NCI-H2107 treated with DMSO at 0.1 percent for 48 hours (cell line): ENCODE measurements around the gene SLCO1A2.
"Not testable (repeated sequence)": the region's sequence is repeated elsewhere in the genome, so short reads cannot be mapped to it uniquely, and the experiment has no call there.

ENCODE experiments used
- DNase-seq: peaks from one replicate; lab custom pipeline; 2025; ENCODE audit not compliant: unreplicated experiment; lab: John Stamatoyannopoulos, UW

Gene SLCO1A2, protein sequence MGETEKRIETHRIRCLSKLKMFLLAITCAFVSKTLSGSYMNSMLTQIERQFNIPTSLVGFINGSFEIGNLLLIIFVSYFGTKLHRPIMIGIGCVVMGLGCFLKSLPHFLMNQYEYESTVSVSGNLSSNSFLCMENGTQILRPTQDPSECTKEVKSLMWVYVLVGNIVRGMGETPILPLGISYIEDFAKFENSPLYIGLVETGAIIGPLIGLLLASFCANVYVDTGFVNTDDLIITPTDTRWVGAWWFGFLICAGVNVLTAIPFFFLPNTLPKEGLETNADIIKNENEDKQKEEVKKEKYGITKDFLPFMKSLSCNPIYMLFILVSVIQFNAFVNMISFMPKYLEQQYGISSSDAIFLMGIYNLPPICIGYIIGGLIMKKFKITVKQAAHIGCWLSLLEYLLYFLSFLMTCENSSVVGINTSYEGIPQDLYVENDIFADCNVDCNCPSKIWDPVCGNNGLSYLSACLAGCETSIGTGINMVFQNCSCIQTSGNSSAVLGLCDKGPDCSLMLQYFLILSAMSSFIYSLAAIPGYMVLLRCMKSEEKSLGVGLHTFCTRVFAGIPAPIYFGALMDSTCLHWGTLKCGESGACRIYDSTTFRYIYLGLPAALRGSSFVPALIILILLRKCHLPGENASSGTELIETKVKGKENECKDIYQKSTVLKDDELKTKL

DNA sequence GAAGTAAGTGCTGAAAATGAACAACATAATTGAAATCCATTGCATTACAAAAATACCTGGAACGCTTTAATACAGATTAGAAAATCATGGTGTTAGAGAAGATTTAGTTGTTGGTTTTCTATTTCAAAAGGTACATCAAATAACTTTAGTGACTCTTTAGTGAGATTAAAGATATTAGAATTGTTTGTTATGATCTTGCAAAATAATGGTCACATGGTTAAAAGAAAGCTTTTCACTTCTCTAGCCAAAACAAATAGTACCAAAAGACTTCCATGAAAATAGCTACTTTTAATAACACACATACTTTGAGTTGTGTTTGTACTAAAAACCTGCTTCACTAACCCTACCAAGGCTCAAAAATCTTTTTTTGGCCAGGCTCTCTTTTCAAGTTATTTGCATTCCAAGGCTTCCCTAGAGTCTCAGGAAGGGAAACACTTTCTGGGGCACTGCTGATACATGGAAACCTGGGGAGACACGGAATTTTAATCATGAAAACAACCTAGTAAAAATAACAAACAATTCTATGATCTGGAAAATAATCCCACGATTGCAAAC lies at the start of gene SLCO1A2:
Gene SLCO1A2, minus strand, starts transcription at position 147 of the 555 bp plus-strand sequence. CDS start 270 bp downstream, outside the sequence.
- DNase-seq, result no peak

DNA sequence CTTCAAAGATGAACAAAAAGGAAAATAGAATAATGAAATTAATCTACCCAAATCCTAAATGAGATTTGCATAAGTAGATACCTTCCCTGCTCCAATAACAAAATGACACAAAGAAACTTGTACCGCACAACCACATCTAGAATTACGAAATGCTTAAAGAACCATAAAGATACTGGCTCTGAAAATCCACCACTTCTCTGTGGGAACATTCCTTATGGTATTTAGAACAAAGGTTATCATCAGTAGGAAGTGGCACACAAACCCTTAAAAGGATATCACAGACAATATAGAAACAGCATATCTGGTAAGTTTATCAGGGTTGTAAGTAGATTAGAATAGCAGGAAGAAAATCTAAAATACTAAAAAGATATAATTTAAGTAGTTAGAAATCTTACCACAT lies 49.5 kb upstream of the SLCO1A2 start:
- no peak for DNase-seq

DNA sequence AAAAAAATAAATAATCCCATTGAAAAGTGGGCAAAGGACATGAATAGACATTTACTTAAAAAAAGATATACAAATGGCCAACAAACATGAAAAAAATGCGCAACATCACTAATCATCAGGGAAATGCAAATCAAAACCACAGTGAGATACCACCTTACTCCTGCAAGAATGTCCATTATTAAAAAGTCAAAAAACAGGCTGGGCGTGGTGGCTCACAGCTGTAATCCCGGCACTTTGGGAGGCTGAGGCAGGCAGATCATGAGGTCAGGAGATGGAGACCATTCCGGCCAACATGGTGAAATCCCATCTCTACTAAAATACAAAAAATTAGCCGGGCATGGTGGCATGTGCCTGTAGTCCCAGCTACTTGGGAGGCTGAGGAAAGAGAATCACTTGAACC lies 46.6 kb upstream of the SLCO1A2 start:
- not testable (repeated sequence) for DNase-seq

DNA sequence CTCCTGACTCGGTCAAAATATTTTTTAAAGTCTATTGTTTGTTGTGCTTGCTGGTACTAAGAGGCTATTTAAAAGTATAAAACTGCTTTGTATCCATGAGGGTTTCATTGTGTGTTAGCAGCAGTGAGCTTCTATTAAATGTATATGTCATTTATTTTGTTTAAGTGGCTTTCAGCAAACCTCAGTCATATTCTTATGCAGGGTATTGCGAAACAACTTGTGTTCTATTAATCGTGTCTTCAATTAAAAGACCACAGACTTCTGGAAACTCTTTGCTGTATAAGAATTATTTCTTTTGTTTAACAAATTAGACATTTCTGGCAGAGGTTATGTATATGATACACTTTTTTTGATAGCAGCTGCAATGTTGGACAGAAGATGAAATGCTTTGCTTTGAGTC lies 44.5 kb upstream of the SLCO1A2 start:
- DNase-seq, result no peak

DNA sequence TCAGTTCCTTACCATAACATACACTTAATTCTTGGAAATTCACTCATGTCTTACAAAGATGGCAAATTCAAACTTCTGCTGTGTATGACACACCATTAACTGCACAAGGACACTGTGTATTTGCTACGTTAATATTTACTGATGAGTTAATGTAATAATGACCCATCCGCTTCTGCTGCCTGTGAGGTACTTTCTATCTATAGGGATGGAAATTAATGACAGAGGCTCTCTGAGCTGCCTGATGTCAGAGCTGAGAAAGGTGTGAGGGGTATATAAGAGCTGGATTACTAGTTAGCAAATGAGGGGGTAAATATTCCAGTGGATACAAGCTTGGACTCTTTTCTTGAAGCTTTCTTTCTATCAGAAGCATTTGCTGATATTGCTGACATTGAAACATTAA lies 37.9 kb upstream of the SLCO1A2 start, which contains the start of gene IAPP:
Gene IAPP, plus strand, starts transcription at position 301 of the 400 bp plus-strand sequence. CDS start 450 bp downstream, outside the sequence.
- DNase-seq, result no peak

DNA sequence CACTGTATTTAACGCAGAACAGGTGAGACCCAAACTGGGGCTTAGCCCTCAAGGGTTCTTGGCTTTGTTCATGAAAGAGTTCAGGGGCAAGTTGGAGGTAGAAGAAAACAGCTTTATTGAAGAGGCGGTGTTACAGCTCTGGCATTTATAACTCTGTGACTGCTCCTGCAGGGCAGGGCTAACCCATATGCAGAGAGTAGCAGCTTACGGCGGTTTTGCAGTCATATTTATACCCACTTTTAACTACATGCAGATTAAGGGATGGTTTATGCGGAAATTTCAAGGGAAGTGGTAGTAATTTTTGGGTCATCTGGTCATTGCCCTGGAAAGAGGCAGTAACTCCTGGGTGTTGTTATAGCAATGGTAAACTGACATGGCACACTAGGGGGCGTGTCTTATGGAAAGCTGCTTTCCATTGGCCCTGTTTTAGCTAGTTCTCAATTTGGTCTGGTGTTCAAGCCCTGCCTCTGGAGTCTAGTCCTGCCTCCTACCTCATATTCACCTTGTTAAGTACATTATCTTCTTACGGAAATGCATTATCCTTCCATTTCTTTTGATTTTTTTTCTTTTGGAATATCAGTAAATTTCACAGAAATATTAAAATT lies 36.2 kb upstream of the SLCO1A2 start:
- no peak for DNase-seq

DNA sequence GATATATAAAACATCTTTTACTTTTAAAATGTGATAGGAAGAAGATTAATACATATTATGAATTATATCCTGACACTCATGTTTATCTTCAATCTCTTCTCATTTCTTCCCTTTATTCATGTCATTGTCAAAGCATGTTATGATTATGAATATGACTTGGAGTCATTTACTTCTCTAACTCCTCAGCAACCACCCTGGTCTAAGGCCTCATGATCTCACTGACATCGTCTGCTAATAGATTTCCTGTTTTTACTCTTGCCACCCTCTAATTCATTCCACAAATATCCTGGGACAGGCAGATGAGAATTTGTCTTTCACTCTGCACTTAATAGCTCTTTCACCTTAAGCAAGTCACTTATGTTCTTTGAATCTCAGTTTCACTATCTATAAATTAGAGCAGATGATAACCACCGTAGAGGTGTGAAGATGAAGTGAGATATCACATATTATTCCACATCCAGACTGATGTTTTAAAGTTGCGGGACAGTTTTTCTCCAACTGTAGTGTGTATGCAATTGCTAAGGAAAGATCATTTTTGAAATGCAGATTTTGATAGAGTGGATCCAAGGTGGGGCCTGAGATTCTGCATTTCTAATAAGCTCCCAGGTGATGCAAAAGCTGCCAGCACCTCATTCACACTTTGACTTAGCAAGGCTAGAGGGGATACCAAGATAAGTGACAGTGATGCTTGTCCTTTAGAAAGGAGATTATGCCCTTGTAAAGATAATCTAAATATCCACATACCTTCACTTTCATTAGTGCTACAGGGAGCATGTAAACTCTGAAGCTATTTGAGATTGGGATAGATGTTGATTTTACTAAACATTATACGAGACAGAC lies 34.6 kb upstream of the SLCO1A2 start:
- DNase-seq, result no peak

DNA sequence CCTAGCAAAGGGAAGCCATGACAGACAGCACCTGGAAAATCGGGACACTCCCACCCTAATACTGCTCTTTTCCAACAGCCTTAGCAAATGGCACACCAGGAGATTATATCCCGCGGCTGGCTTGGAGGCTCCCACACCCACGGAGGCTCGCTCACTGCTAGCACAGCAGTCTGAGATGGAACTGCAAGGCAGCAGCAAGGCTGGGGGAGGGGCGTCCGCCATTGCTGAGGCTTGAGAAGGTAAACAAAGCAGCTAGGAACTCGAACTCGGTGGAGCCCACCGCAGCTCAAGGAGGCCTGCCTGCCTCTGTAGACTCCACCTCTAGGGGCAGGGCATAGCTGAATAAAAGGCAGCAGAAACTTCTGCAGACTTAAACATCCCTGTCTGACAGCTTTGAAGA lies 25.9 kb upstream of the SLCO1A2 start:
- not testable (repeated sequence) for DNase-seq

DNA sequence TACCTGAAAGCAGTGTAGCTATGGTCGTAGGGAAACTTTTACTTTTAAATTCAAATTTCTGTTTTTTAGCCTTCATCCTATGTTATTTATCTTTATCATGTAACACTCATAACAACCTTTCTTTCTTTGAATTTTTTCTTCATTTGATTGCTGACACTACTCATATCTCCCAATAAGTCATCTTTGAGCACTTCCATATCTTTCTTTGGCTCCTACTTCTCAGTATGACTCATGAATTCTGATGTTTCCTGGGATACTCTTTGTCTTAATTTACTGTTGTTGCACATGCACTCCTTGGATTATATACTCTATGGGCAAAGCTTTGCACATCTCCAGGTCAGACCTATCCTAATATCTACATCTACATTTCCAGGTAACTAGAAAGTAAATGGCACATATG lies 19.9 kb upstream of the SLCO1A2 start:
- DNase-seq, result no peak

DNA sequence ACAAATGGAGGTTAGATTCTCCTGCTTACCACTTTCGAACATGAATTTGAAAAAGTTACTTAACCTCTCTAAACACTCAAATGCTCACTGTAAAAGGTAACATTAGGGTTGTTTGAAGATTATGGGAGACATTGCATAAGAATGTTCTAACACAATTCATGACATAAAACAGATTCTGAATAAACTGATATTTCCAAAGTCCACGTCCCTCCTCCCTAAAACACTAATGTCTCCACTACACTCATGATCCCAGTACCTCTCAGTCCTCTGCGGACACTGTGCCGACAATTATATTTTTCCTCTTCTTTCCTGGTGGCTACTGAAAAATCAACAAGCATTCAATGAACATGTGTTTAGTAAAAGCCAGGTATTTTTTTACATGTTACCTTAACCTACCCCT lies 19.2 kb upstream of the SLCO1A2 start:
- DNase-seq, result no peak

DNA sequence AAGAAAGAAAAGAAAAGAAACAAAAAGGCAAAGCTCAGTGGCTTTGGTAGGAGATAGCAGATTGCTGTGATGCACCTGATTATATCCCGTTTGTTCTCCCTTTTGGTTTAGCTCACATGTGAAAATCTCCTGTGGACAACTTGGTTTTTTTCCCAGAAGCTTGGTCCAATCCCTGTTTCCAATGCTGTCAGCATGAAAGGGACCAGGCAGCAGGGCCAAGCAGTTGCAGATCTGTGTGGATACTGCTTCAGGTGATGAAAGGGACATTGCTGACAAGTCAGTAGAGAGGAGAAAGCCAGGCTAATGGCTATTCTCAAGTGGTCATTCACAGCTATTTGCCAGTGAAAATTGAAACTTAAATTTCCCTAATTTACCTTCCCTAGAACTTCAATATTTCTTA lies 18.8 kb upstream of the SLCO1A2 start:
- no peak for DNase-seq

DNA sequence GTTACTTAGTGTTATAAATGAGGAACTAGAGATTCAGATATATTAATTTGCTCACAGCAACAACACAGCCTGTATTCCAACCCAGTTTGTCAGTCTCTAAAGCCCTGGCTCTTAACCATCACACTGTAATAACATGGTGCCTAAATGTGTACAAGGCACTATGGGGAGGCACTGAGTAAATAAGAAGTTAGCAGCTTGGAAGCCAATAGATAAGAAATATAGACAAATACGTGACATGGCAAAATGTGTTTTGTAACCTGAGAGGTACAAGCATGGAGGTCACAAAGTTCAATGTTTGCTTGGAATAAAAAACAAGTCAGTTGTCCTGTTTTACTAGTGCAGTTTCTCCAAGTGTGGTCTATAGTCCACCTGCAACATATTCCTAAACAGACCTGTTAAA lies 16.3 kb upstream of the SLCO1A2 start:
- DNase-seq, result no peak

DNA sequence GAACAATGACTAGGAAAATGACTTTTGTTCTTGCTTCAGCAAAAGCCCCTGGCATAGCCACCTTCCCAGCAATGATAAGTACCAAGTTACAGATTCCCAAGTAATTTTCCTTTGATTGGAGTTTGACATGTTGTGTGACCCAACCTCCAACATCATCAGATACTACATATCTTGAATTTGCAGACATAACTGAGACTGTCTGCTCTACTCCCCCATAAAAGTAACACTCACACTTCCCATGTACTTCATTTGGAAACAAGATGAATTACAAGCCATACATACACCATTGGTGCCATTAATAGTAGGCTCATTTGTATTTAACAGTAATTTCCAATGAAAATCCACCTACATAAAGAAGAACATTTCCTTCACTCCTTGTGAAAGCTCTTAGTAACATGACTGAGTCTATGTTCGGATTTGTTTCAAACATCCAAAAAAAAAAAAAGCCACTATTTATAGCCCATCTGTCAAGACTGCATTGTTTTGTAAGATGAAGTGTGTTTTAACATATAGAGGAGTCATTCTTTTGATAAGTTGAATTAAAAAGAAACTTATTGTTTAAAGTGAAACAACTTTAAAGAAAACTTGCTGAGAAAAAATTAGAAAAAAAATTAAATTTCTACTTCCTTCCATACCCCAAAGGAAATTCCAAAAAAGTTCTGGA lies 12.0 kb upstream of the SLCO1A2 start:
- DNase-seq, result no peak

DNA sequence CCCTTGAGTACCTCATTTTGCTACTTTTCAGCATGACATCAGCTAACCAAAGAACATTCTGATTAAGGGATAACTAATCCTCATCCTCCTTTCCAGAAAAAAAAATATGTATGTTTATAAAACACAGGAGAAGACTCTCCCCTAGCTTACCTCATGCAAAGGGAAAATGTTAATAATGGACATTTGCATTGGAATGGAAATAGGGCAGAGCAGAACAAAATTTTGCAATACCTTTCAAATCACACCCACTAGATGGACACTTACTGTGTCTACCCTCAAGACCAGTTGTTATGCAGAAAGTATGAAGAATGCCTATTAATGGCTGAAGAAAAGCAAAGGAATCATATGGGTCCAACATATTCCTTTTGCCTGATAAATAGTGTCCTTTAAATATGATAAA lies 8.9 kb upstream of the SLCO1A2 start:
- no peak for DNase-seq

DNA sequence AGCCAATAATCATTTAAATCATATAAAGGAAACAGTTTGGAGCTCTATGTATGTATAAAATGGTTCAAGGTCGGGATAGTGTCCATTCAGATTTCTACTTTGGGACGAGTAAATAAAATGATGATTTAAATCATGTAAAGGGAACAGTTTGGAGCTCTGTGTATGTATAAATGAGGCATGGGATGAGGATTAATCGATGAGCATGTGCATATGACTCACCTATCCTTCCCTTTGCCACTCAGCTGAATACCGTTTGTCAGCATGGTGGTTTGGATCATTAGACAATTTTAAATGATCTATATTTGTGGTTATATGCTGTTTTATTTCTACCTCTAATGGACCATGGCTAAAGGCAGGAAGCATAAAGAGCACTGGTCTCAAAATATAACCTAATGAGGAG lies 7.1 kb upstream of the SLCO1A2 start:
- no peak for DNase-seq

DNA sequence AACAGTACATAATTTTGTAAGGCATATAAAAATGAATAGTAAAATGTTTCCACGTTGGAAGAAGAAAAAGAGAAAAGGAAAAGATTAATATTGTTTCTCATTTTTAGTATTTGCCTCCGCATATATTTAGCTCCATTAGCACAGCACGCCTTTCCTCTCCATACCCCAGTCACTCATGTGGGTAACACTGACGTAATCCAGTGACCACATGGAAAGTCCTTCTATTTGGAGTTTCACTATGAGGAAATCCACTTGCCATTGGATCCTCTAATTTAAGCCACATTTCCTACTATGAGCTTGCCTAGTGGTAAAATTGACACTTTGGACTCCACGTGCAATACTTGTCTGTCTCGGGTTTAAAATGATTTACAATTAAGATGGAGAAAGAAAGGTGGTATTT lies 5.7 kb upstream of the SLCO1A2 start:
- no peak for DNase-seq

DNA sequence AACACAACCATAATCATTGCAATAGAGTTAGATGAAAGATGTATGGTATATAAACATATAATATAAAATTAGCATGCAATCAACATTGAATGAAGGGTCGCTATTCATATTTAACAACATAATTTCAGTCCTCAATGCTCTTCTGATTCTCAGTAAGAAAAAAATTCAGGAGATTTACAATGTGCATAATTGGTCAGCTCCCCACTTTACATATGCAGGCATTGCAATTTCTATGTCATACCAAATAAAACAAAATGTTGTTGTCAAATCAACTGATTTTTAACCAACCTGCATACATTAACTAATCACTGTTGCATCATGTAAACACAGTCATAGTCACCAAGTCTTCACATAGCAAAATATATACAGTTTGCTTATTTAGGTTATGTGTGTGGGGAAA lies 5.2 kb upstream of the SLCO1A2 start:
- no peak for DNase-seq

DNA sequence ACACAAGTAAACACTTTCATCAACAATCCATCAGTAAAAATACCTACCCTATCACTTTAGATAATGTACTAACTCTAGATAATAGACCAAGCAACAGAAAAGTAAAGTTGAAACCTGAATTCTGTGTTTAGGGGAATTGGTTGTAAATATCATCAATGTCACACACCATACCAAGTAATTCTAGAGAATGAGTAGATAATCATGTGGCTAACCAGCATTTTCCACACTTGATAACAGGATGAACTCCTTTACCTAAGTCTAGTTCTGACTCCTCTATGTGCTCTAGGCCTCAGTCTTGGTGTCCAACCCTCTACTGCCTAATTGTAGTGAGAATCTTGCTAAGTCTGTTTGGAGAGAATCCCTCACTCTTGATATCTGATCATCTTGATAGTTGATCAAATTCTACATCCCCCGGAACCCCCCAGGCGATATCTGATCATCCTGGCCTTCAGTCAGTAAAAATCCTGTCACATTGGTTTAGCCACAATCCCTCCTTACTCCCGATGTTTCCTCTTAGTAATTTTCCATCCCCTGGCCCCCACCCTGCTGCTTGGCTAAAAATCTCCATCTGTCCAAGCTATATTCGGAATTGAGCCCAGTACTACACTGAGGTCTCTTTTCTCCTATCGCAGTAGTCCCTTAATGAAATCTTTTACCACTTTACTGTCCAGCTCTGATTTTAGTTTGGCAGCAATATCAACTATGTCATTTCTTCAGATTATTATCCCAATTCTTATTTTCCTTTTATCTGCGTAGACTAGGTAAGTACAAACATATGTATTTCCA lies 3.4 kb upstream of the SLCO1A2 start:
- no peak for DNase-seq

DNA sequence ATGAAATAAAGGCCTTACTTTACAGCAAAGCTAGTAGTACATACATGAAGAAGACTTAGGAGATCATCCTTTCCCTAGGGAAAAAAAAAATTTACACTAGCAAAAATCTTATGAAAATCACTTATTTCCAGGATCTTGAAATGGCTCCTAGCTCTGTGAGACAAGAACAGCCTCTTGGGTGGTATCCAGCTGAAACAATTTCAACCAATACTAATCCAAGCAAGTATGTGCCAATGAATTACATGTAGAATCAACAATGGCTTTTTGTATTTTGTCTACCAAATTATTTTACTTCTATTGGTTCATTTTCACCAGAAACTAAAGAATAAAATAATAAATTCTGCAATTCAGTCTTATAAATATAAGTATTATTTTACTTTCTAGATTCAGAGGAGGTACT lies 2.7 kb upstream of the SLCO1A2 start:
- DNase-seq, result no peak

DNA sequence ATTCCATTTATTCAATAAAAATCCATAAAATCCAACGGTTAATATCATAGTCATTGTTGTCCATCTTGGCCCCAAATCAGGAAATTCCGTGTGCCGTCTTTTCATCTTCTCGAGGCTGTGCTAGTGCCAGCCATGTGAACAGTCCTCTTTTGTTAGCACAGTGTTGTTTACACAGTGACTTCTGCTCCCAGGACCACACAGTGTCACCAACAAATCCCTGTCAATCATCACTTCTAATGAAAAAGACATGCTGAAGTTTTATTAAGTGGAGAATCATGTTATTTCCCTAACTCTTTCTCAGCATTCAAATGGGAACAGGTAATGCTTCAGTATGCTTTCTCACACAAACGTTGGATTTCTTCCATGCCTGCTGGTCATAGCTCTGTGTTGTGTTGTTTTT lies 1.9 kb upstream of the SLCO1A2 start:
- DNase-seq, result no peak
